ENCODE results near the gene EXOC6. TPM values are rescaled to one million over a fixed set of nuclear protein-coding genes. Genes with fewer than 3 reads are reported as not detected.

The EXOC6 gene
- total RNA-seq, 2 experiments from 2014 or later: 8.0 to 9.4 TPM

DNA sequence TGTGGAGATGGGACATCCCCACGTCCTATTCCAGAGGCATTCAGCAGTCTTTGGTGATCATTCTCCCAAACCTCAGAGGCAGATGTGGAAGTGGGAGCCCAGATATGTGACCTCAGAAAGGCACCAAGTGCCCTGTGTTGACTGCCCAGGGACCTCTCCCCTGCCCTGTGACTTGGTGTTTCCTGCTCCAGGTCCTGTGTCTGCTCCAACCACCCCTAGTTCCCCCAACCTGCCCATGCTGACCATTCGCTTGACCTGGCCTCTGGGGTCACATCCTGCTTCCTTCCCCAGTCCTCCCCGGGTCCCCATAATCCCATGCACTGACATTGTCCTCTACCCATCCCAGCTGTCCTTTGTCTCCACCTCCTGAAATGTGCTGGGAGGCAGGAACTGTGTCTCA, 233.0 kb downstream of the EXOC6 start:
- POLR2A ChIA-PET: interaction anchor here (0.6 kb wide), 1 partner anchor 145 kb away, joined by 3 read pairs; no protein-coding TSS in a partner anchor
- no peaks in the 10 kb centered on the region for H3K79me2 ChIP-seq (ENCODE audit: insufficient read depth, low read depth, low read length)
- intact Hi-C loops (cut with micrococcal nuclease; ENCODE audit: unreplicated experiment): loop anchor here (5.0 kb wide), 1 partner anchor 271 kb away; no protein-coding TSS in a partner anchor
- H3K36me3 ChIP-seq (ENCODE audit: insufficient read depth, low read length): no peaks in the 10 kb centered on the region
- CTCF ChIA-PET (ENCODE audit: unreplicated experiment): no interaction called here
- no peak overlapping the region for H3K4me3 ChIP-seq (ENCODE audit: low read depth, low read length, poor library complexity, severe bottlenecking)
- H4K20me1 ChIP-seq (ENCODE audit: insufficient read depth, low read length): no peaks in the 10 kb centered on the region
- H3K9me2 ChIP-seq (ENCODE audit: insufficient read depth, low read length): no peaks in the 10 kb centered on the region
- no peak overlapping the region for H3K4me2 ChIP-seq (ENCODE audit: low read length)
- no peak for DNase-seq (ENCODE audit: low spot score)
- no peak overlapping the region for H3K27ac ChIP-seq (ENCODE audit: low read depth, low read length, poor library complexity, severe bottlenecking)
- TF ChIP-seq, protein P1, sequence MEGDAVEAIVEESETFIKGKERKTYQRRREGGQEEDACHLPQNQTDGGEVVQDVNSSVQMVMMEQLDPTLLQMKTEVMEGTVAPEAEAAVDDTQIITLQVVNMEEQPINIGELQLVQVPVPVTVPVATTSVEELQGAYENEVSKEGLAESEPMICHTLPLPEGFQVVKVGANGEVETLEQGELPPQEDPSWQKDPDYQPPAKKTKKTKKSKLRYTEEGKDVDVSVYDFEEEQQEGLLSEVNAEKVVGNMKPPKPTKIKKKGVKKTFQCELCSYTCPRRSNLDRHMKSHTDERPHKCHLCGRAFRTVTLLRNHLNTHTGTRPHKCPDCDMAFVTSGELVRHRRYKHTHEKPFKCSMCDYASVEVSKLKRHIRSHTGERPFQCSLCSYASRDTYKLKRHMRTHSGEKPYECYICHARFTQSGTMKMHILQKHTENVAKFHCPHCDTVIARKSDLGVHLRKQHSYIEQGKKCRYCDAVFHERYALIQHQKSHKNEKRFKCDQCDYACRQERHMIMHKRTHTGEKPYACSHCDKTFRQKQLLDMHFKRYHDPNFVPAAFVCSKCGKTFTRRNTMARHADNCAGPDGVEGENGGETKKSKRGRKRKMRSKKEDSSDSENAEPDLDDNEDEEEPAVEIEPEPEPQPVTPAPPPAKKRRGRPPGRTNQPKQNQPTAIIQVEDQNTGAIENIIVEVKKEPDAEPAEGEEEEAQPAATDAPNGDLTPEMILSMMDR (conservative IDR thresholded peaks at IDR 0.05; ENCODE audit: low read length): no peak
- TF ChIP-seq EZH2phosphoT487 (IDR thresholded peaks at IDR 0.05; ENCODE audit: borderline replicate concordance, low read depth, low read length): no peak
- no peaks in the 10 kb centered on the region for H3K9me3 ChIP-seq (ENCODE audit: low read length)
- H3K4me1 ChIP-seq (ENCODE audit: insufficient read depth, low read length, poor library complexity, severe bottlenecking): no peaks in the 10 kb centered on the region
- no TSS peak for BruUV-seq (replicated peaks)
- H2AFZ ChIP-seq (ENCODE audit: low read length): no peak overlapping the region

- BruUV-seq (replicated peaks): no TSS peak
- H3K9me2 ChIP-seq (ENCODE audit: insufficient read depth, low read length): no peaks in the 10 kb centered on the region
- intact Hi-C loops (cut with micrococcal nuclease; ENCODE audit: unreplicated experiment): loop anchor here (5.0 kb wide), 1 partner anchor 270 kb away; no protein-coding TSS in a partner anchor
Measured at GRCh38 chr10:93081834-93082233, 233.5 kb downstream of the EXOC6 start.

More at GRCh38 chr10:93081834-93082233, 233.5 kb downstream of the EXOC6 start:
- CTCF ChIA-PET (ENCODE audit: unreplicated experiment): no interaction called here
- H3K4me2 ChIP-seq (ENCODE audit: low read length): no peak overlapping the region
- H3K9me3 ChIP-seq (ENCODE audit: low read length): no peaks in the 10 kb centered on the region
- H4K20me1 ChIP-seq (ENCODE audit: insufficient read depth, low read length): no peaks in the 10 kb centered on the region
- POLR2A ChIA-PET: no interaction called here
- no peak for DNase-seq (ENCODE audit: low spot score)
- TF ChIP-seq EZH2phosphoT487 (IDR thresholded peaks at IDR 0.05; ENCODE audit: borderline replicate concordance, low read depth, low read length): no peak
- TF ChIP-seq, protein P1 (conservative IDR thresholded peaks at IDR 0.05; ENCODE audit: low read length): no peak
- no peak overlapping the region for H3K4me3 ChIP-seq (ENCODE audit: low read depth, low read length, poor library complexity, severe bottlenecking)
- no peaks in the 10 kb centered on the region for H3K4me1 ChIP-seq (ENCODE audit: insufficient read depth, low read length, poor library complexity, severe bottlenecking)
- no peaks in the 10 kb centered on the region for H3K36me3 ChIP-seq (ENCODE audit: insufficient read depth, low read length)
- no peak overlapping the region for H3K27ac ChIP-seq (ENCODE audit: low read depth, low read length, poor library complexity, severe bottlenecking)
- H3K79me2 ChIP-seq (ENCODE audit: insufficient read depth, low read depth, low read length): no peaks in the 10 kb centered on the region
- H2AFZ ChIP-seq (ENCODE audit: low read length): no peak overlapping the region
